HG02852 (cell line): ENCODE data around the gene EIF2D.
"Not testable (repeated sequence)": the region's sequence is repeated elsewhere in the genome, so short reads cannot be mapped to it uniquely, and the experiment has no call there.

Experiments
- ATAC-seq: cut with Tn5 transposase; IDR thresholded peaks from one replicate; pipeline ENCODE4 v1.9.1; 2021; ENCODE audit warnings: mild to moderate bottlenecking, moderate library complexity; ENCODE audit not compliant: unreplicated experiment

Gene EIF2D

DNA sequence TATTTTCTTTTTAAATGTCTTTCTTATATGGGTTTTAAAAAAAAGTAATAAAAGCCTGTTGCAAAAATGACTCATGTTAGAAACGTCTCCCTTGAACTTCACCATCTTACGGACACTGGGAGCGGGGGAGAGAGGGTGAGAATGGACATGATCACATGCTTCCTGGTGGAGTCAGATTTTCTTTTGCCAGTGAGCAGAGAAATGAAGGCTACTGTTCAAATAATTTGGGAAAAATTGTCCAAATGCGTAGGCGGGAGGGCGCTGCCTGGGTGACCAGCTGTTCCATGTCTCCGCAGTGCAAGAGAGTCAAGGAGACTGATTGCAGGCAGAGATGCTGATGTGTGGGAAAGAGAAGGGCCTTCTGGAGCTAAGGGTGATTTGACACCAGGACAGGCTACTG is 23.1 kb downstream of the EIF2D start:
- no peak for ATAC-seq

DNA sequence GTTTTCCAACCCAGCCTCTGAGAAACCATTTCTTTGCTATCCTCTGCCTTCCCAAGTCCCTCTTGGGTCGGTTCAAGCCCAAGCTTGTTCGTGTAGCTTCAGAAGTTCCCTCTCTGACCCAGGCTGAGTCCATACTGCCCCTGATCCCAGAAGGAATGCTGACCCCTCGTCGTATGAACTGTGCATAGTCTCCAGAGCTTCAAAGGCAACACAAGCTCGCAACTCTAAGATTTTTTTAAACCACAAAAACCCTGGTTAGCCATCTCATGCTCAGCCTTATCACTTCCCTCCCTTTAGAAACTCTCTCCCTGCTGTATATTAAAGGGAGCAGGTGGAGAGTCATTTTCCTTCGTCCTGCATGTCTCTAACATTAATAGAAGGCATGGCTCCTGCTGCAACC is 23.8 kb downstream of the EIF2D start:
- no peak for ATAC-seq

DNA sequence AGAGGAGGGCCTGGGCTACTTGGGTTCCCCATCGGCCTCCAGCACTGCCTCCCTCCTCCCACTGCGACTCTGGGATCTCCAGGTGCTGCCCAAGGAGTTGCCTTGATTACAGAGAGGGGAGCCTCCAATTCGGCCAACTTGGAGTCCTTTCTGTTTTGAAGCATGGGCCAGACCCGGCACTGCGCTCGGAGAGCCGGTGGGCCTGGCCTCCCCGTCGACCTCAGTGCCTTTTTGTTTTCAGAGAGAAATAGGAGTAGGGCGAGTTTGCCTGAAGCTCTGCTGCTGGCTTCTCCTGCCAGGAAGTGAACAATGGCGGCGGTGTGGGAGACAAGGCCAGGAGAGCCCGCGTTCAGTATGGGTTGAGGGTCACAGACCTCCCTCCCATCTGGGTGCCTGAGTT is 24.4 kb downstream of the EIF2D start:
- ATAC-seq = no peak

DNA sequence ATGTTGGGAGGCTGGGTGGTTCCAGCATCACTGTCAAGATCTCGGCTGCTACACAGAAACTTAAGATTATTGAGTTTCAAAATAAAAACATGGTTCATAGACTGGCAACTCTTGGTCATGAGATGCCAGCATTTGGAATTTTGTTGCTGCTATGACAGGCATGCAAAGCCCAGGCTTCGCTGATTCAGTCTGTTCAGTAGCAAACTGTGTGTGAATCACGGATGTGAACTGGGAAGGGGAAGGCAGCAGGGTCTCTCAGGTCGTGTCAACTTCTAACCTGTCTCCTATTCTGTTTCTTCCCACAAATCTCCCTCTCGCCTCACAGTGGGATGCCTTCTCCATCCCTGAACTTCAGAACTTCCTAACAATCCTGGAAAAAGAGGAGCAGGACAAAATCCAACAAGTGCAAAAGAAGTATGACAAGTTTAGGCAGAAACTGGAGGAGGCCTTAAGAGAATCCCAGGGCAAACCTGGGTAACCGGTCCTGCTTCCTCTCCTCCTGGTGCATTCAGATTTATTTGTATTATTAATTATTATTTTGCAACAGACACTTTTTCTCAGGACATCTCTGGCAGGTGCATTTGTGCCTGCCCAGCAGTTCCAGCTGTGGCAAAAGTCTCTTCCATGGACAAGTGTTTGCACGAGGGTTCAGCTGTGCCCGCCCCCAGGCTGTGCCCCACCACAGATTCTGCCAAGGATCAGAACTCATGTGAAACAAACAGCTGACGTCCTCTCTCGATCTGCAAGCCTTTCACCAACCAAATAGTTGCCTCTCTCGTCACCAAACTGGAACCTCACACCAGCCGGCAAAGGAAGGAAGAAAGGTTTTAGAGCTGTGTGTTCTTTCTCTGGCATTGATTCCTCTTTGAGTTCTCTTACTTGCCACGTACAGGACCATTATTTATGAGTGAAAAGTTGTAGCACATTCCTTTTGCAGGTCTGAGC is 25.5 kb downstream of the EIF2D start:
- no peak for ATAC-seq

DNA sequence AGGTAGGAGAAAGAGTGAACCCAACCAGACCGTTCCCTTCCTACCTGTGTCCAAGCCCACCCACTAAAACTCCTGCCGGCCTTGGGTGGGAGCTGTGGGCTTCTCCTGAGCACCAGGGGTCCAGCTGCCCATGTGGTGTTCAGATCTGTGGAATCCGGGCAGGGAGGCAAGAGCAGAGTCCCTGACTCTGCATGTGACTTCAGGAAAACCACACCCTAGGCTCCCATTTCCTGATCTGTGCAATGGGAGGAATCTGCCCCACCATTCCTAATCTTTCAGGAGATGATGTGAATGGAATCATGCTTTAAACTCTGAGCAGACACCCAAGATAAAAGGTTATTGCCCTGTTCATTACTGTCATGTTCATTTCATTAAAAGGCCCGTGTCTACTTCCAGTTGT is 27.6 kb downstream of the EIF2D start:
- ATAC-seq = no peak

DNA sequence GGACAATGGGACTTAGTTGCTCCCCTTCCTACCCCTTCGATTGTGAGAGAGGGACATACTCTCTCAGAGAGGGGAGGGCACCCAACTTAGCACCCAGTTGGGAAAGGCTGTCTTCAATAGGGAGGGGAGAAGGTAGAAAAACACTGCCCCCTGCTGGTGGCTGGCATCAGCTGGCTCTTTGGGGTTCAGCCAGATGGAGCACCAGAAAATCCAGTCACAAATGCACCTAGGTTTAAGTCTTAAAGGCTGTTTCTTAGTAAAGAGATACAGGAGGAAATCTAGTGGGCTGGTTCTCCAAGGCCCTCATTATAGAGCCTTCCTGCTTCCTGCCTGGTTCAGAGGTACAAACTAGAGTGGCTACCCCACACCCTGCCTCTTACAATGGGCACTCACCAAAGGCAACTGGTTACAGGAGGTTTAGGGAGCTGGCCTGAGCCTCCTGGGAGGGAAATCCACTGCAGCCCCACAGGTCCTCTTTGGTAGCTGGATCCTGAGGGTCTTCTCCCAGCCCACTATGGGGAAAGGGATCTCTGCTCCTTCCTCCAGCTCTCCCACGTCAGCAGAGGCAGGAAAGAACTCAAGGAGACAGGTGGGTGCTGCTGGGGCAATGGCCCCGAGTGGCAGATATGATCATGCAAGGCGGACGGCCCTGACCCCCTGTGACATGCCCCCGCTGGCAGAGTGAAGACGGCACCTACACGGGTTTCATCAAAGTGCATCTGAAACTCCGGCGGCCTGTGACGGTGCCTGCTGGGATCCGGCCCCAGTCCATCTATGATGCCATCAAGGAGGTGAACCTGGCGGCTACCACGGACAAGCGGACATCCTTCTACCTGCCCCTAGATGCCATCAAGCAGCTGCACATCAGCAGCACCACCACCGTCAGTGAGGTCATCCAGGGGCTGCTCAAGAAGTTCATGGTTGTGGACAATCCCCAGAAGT is 28.3 kb downstream of the EIF2D start:
- no peak for ATAC-seq

DNA sequence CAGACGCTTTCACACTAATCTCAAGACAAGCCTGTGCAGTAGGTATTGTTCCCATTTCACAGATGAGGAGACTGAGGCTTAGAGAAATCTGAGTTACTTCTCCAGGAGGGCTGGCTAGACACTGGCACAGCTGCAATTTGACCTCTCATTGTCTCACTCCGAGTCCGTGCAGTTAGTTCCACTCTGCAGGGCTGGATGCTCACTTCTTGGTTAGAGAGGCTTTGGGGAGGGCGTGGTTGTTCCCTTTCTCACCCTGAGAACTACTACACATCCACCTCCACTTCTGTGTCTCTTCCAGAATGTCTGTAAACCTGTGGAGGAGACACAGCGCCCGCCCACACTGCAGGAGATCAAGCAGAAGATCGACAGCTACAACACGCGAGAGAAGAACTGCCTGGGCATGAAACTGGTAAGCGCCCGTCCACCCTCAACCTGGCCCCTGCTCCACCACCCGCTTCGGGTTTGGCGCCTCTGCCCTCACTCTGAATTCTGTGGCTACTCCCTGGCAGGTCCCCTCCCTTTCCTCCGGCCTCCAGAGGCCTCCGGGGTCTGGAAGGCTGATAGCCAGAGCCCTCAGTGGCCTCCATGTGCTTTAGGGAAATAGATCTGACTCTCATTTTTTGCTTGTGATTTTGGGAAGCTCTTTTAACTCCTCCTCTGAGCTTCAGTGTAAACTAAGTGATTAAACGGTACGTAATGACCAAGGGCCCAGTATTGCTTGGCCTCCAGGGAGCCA is 29.1 kb downstream of the EIF2D start:
- no peak for ATAC-seq

DNA sequence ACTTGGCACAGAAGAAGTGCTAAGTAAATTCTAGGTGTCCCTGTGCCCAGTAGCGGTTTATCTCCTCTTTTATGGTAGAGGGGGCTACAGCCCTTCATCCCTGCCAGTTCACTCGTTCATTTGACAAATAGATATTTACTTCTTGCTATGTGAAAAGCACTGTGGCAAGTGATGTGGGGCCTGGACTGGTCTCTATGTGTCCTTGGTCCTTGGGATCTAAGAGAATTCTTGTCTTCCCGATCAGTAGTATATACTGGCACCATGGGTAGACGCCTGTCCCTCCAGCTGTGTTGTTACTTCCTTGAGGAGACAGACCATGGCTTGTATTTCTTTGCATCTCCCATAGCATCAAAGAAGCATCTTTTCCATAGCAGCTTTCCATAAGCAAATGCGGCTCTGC is 29.7 kb downstream of the EIF2D start:
- no peak for ATAC-seq

DNA sequence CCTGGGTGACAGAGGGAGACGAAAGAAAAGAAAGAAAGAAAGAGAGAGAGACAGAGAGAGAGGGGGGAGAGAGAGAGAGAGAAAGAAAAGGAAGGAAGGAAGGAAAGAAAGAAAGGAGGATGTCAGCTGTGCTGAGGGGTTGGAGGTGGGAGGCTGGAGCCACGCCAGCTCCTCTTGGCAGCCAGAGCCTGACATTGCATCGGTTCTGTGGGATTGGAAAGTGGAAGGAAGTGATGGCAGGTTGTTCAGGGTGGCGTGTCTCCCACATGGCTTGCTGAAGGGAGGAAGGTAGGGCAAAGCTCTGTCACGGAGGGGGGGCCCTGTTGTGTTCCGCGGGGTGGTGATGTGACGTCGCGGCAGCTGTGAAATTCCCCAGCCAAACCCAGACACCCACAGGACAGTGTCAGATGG is 30.7 kb downstream of the EIF2D start:
- ATAC-seq = no peak

DNA sequence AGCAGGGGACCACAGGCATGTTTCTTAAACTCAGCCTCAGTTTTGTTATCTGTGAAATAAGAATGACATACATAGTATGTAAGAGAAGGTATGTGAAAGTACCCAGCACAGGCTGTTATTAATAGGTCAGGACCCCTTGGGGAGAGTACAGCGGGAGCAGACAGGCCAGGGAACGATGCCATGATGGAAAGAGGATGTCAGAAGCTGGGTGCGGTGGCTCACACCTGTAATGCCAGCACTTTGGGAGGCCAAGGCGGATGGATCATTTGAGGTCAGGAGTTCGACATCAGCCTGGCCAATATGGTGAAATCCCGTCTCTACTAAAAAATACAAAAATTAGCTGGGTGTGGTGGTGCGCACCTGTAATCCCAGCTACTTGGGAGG is 31.2 kb downstream of the EIF2D start:
- not testable (repeated sequence) for ATAC-seq

DNA sequence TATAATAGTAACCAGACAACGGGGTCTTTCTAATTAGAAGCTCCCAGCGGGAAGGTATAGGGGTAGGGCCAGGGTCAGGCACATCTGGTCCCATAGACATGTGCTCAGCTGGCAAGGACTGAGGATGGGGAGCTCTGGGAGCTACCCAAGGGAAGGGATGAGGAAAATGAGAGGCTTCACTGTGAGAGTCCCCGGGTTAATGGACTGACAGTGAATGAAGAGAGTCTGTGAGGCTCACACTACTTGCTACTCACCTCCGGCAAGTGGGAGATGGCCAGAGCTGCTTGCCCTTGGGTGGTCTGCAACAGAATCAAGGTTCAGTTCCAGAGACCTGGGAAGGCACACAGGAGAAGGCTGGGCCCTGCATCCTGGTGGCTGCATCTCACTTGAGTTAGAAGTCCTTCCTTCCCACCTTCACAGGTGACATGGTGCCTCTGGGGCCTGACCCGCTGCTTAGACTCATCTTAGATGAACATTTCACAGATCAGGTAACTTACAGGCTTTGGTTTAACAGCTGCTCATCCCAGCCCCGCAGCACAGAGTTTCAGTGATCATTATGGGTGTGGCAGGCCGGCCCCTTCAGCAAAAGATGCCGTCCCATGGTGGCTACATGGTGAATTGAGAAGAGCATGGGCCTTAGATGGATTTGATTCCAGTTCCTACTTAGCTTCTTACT is 31.7 kb downstream of the EIF2D start:
- no peak for ATAC-seq

DNA sequence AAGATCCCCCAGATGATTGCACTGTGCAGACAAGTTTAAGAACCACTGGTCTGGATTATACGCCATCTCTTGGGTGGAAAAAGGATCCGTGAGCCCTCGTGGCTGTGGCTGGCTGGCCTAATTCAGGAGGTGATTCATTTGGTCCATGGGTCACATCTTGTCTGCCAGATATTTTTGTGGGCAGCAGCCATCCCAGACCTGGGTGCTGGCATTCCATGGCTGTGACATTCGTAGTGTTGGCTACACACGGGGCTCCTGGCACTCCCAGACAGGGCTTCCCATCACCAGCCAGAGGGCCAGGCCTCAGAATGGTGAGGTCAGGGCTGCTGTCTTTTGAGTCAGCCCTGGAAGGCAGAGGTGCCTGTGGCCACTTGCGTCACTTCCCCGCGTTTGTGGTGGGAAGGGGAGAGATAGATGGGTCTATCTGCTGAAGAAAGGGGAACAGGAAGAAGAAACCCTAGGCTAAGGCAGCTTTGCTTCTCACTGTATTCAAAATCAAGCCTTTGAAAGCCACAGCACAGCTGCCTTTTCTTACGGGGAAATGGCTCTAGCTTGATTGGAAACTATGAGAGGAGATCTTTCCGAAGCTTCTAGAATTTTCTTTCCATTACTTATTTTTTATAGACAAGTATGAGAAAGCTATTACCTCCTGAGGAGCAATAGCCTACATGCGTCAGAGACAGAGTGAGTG is 32.4 kb downstream of the EIF2D start:
- ATAC-seq = peak; percentile 88

DNA sequence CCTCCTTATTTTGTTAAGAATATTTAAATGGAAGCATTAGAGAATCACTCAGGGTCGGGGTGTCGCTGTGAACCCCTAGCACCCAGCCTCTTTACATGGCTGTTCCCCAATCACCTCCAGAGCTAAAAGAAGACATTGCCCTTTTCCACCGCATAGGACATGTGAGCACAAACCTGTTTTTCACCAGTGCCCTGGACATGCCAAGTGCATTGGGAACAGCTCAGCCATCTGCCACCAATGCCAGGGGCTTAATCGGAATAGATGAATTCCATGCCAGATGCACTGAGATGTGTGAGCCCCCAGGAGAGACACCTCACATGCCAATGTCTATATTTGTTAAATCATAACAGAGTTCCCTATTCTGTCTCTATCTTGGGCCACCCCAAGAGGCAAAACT is 33.3 kb downstream of the EIF2D start:
- ATAC-seq = no peak

DNA sequence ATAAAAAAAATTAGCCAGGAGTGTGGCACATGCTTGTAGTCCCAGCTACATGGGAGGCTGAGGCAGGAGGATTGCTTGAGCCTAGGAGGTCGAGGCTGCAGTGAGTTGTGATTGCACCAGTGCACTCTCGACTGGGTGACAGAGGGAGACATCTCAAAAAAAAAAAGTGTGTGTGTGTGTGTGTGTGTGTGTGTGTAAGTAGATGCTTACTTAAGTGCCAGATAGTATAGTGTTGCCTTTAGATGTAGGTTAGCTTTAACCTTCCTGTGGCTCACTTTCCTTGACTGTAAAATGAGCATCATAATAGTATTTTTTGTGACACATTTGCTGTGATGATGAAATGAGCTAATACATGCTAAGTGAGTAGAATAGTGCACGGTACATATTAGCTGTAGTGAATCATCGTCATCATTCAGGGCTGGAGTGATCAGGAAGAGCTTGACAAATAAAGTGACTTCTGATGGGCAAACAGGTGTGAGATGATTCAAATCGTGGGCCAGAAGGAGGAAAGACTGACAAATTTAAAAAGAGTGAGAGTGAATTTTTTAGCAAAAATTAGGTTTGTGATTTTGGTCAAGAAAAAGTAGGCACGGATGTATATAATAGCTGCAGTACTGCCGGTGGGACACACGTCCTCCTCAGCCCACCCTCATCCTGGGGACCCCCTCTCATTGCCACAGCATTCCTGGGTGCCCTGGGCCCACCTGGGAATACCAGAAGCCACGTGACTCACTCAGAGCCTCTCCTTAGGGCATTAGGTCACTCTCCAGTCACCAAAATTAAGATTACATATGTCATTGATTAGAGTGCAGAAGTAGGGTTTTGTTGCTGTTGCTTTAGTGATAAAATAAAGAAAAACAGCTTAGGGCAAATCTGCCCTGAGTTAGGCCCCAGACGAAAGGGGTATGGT is 33.9 kb downstream of the EIF2D start:
- ATAC-seq = no peak

DNA sequence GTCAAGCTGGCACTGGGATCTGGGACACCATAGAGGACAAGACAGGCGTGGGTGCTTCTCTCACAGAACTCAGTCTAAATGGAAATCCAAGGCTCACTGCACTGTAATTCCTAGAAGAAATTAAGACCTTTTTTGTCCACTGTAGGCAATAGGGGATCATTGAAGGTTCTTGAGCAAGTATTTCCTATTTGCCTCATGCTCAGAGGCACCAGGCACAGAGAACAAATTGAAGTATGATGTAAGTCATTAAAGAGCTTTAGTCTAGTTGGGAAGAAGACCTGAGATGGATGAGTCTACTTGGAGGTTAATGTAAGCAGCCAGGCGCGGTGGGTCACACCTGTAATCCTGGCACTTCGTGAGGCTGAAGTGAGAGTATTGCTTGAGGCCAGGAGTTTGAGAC is 34.6 kb downstream of the EIF2D start:
- ATAC-seq = no peak

DNA sequence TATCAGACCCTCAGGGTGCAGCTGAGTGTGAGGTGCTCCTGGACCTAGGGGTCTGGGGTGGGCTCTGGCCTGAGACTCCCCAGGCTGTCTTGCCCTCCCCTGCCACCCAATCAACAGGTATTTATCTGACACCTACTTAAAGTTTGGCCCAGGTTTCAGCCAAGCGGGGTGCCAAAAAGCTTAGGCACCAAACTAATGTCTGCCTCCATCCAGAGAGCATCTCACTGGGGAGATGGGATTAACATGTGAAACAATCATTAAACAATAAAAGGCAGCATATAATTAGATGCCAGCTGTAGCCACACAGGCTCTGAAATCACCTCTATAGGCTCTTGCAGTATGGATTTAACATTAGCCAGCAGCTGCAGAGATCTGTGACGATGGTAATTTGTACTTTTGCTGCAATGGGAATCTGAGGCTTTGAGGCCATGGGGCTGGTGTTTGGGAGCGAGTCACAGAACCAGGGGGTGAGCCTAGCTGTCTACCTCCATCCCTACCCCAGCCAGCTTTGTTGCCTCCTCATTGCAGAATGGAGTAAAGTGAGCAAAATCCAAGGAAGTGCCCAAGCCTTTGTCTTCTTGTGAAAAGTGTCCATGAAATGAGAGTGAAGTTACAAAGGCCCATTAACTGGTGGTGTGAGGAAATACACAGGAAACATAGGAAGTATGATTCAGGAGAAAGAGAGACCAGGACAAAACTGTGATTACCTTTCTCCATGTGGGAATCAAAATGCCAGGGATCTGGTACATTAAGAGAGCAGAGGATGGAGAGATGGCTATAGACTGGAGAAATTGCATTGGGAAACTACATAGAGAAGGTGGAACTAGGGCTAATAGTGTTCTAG is 36.1 kb downstream of the EIF2D start:
- no peak for ATAC-seq

DNA sequence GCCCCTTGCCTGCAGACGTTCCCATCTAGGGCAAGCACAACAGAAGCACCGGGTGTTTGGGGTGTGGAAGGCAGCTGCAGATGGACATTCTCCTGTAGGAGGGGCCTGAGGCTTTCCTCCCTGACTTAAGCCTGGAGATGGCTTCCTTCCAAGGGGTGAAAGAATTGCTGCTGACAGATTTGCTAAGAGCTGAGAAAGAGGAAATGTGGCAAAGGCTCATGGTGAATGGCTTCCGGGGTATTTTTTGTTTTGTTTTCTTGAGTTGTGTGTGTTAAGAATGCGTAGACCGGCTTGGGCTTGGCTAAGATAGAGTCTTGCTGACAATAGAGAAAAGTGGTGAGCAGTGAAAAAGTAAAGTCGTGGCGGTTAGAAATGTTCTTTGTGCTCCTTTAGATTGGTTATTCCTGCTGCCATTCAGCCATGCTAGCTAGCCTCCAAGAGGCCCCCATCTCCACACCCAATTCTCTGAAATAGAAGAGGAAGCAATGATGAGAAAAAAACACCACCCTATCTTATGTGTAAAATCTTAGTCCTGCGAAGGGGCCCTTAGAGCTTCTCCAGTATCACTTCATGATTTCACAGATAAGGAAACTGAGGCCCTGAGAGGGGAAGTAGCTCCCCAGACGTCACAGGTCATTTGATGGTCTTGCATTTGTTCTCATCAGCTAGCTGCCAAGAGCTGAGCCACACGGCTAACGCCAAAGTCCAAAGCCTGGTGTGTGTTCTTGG is 36.9 kb downstream of the EIF2D start:
- no peak for ATAC-seq
